ENCODE data around the gene NOD1.
"Not testable (repeated sequence)": the region's sequence is repeated elsewhere in the genome, so short reads cannot be mapped to it uniquely, and the experiment has no call there.

NOD1 gene, protein sequence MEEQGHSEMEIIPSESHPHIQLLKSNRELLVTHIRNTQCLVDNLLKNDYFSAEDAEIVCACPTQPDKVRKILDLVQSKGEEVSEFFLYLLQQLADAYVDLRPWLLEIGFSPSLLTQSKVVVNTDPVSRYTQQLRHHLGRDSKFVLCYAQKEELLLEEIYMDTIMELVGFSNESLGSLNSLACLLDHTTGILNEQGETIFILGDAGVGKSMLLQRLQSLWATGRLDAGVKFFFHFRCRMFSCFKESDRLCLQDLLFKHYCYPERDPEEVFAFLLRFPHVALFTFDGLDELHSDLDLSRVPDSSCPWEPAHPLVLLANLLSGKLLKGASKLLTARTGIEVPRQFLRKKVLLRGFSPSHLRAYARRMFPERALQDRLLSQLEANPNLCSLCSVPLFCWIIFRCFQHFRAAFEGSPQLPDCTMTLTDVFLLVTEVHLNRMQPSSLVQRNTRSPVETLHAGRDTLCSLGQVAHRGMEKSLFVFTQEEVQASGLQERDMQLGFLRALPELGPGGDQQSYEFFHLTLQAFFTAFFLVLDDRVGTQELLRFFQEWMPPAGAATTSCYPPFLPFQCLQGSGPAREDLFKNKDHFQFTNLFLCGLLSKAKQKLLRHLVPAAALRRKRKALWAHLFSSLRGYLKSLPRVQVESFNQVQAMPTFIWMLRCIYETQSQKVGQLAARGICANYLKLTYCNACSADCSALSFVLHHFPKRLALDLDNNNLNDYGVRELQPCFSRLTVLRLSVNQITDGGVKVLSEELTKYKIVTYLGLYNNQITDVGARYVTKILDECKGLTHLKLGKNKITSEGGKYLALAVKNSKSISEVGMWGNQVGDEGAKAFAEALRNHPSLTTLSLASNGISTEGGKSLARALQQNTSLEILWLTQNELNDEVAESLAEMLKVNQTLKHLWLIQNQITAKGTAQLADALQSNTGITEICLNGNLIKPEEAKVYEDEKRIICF

DNA sequence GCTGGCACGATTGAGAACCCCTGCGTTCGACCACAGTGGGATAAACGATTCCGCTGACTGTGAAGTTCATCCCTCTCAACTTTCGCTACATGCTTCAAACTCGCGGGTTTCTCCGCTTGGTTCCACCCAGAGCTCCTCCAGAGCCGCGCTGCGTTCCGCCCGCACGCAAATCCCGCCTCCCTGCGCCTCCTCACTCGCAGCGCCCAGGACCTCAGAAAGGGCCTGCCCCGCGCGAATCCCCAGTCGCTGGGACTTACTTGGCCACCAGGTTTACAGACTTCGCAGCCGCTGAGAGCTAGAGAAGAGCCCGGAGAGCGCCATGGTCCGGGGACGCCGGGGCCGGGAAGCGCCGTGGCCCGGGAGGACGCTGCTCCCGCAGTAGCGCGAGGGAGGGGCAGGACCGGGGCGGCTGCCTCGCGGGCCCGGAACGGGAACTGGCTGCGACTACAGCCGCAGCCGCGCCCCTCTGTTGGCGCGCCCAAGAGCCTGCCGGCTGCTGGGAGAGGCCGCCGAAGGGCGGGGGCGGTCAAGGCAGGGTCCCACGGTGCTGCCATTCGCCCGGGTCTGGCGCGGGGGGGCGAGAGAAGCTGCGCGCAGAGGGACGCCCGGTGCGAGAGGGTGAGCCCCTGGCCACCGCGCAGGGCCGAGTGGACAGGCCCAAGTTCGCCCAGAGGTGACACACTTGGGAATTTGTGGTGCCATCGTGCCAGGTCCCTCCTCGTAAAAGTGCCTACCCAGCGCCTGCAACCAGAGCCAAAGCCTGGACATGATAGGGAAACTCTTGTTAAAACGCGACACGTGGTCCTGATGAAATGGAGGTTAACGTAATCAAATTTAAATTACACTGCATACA is at the start of gene NOD1:
Gene NOD1 (minus strand): TSS at position 436 of the 853 bp plus-strand sequence. CDS start 21,863 bp downstream, outside the sequence.
- peak within 1 kb of the TSS; percentile 71 for H3K4me3 ChIP-seq (ENCODE audit: low read depth, low read length)
- DNase-seq (ENCODE audit: low read depth), result no peak

DNA sequence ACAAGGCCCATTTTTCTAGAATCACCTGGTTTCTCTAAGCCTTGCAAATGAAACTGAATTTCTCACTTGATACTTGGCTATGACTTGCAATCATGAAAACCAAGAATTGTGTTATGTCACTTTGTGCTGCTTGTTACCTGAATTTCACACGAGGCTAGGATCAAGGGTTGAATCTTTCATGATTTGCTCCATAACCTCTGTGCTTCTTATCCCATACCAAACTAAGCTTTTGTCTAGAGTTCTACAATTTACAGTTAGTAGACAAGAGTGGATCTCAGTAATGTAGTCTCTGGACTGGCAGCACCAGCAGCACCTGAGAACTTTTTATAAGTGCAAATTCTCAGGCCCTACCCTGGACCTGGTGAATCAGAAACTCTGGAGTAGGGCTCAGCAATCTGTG is 48.7 kb upstream of the NOD1 start:
- not testable (repeated sequence) for DNase-seq (ENCODE audit: low read depth); H3K4me3 ChIP-seq (ENCODE audit: low read depth, low read length)

DNA sequence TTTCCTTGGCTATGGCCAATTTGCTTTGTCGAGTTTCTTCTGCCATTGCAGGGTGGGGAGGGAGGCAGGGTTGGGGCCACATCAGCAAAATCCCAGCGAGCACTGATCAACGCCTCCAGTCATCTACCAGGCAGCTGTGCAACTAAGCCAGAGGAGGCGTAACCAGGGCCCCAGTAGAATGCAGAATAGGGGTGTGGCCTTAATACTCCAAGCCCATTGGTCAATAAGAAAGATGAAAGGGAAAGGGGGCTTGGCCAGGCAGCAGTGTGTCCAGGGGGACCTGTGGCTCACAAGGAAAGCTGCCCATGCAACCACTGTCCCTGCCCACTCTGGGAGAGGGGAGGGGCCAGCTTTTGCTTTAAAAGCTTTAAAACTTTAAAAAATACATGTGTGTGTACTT is 47.6 kb upstream of the NOD1 start:
- H3K4me3 ChIP-seq (ENCODE audit: low read depth, low read length), result no peak overlapping the region
- DNase-seq (ENCODE audit: low read depth), result no peak

DNA sequence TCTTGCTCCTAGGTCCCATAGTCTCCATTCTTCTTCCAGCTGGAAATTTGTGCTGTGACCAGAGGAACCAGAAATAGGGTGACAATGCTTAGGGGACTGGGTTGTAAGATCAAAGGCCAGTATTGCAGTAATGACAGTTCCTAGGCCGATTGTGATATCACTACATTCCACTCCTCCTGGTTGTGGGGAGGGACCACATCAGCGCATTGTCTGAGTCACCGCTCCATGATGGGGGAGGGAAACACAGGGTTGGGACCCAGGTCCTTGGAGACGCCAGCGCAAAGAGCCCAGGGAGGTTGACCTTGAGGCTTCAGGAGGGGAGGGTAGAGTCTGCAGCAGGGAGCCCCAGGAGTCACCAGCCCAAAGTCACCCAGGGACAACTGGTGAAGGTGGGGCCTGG is 46.8 kb upstream of the NOD1 start:
- H3K4me3 ChIP-seq (ENCODE audit: low read depth, low read length), result no peak overlapping the region
- DNase-seq (ENCODE audit: low read depth), result no peak

DNA sequence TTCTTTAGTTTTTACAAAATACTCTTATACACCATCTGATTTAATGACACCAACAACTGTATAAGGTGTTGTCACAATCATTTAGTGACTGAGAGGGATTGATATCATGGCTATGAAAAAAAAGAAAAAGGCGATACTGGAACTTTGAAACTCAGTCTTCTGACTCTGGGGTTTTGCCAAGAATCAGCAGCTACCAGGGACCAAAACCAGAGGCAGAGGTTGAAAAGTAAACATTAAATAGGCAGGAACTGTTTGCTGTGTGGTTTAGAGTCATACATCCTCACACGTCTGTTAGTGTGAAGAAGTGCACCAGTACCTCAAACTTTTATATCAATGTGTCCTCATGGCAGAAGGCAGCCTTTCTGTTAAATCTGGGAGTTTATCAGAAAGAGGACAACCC is 46.0 kb upstream of the NOD1 start:
- no peak for DNase-seq (ENCODE audit: low read depth)
- H3K4me3 ChIP-seq (ENCODE audit: low read depth, low read length), result no peak overlapping the region

DNA sequence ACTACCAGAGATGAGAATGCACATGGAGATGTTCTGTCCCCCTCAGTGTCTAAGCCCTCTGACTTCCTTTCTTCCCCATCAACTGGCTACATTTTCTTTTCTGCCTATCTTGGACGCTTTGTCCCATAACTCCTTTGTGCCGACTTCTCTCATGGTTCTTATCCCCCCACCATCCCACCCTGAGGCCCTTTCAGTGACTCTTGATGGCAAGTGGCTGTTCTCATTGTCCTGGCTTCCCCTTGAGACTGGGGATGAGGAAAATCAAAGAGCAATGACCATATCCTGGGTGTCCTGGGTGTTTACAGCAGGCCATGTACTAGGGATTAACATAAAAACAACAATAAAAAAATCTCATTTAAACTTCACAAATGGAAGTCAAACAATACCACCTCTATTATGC is 44.9 kb upstream of the NOD1 start:
- no peak overlapping the region for H3K4me3 ChIP-seq (ENCODE audit: low read depth, low read length)

DNA sequence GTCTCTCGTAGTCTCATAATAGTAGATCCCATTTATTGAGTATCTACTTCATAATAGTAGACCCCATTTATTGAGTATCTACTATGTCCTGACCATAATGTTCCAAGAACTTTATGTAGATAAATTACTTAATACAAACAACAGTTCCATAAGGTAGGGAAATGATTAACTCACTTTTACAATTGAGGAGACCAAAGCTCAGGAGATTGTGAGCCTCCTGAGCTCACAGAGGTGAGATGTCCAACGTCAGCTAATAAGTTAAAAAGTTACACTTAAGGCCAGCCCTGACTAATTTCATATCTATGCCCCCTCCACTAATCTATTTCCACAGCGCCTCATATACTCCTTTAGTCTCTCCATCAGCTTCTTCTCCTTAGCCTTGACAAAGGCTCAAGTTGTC is 43.6 kb upstream of the NOD1 start:
- no peak for DNase-seq (ENCODE audit: low read depth)
- no peak overlapping the region for H3K4me3 ChIP-seq (ENCODE audit: low read depth, low read length)

More for the DNA sequence above, 44.9 kb upstream of the NOD1 start:
- DNase-seq (ENCODE audit: low read depth), result no peak

DNA sequence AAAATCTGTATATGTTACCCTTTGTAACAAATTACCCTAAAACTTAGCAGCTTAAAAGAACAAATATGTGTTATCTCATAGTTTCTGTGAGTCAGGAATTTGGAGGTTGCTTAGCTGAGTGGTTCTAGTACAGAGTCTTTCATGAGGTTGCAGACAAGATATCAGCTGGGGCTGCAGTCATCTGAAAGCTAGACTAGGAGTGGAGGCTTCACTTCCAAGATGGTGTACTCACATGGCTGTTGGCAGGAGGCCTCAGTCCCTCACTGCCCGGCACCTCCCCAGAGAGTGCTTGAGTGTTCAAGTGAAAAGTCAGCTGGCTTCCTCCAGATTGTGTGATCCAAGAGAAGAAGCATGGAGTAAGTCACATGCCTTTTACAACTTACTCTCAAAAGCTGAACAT is 42.9 kb upstream of the NOD1 start:
- H3K4me3 ChIP-seq (ENCODE audit: low read depth, low read length), result no peak overlapping the region
- peak; percentile 14 for DNase-seq (ENCODE audit: low read depth)

DNA sequence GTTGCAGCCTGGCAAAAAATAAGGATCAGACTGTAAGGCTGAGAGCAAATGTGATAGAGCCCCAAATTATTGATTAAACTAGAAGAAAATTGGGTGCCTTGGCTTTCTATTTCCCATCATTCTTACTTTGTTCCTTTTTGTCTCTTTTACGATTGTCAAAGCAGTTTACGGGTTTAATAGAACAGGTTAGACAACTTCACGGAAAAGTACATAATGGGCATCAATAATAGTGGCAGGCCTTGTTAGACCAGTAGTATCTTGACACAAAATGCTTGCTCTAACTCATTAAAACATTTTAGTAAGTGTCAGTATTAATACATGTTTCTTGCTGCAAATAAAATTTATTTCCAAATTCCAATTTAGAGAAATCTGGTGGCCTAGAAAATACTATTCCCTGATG is 40.5 kb upstream of the NOD1 start:
- no peak overlapping the region for H3K4me3 ChIP-seq (ENCODE audit: low read depth, low read length)
- DNase-seq (ENCODE audit: low read depth), result no peak

DNA sequence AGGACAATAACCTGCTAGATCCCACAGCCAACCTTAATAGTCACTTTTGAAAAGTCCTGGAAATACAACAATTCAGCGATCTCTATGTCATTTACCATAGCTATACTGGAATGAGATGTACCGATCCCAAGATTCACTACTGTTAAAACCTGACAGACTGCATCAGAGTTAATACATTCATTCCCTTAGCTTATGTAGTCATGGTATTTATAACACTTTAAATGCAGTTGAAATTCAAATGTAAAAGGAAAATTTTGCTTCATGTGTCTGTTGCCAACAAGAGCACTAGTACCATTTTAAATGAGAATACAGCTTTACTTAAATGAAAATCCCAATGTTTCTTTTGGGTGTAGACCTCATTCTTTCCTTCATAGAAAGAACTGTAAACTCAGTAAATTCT is 37.2 kb upstream of the NOD1 start:
- DNase-seq (ENCODE audit: low read depth), result no peak
- no peak overlapping the region for H3K4me3 ChIP-seq (ENCODE audit: low read depth, low read length)

DNA sequence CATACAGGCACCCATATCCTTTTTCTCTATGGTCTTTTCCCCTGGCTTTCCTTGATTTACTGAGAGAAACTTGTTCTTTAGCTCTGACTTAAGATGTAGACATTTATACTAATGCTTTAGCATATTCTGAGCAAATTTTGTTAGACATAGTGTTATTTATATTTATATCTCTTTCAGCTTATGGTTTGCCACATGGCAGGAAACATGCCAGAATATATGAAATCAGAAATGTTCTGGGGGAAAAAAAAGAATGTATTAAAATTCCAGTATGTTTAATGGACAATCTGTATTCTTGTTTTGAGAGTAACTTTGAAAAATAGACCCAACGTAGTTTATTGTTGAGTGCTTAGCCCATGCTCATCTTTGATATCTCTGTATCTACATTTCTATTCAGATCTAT is 36.2 kb upstream of the NOD1 start:
- H3K4me3 ChIP-seq (ENCODE audit: low read depth, low read length), result no peak overlapping the region
- DNase-seq (ENCODE audit: low read depth), result no peak

DNA sequence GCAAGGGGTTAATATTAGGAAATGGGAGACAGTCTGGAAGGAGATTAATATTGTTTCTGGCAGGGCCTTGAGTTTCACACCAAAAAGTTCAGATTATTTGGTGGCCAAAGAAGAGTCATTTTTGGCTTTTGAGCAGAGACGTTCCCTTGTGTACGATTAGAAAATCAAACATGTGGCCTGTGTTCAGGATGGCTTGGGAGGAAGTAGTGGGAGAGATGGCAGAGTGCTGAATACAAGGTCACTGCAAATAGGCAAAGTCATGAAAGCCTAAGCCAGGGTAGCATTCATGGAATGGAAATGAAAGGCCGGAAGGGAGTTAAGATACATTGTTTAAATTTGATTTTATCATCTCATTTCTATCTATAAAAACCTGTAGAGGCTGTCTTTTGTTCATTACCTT is 35.6 kb upstream of the NOD1 start:
- DNase-seq (ENCODE audit: low read depth), result no peak
- H3K4me3 ChIP-seq (ENCODE audit: low read depth, low read length), result no peak overlapping the region

DNA sequence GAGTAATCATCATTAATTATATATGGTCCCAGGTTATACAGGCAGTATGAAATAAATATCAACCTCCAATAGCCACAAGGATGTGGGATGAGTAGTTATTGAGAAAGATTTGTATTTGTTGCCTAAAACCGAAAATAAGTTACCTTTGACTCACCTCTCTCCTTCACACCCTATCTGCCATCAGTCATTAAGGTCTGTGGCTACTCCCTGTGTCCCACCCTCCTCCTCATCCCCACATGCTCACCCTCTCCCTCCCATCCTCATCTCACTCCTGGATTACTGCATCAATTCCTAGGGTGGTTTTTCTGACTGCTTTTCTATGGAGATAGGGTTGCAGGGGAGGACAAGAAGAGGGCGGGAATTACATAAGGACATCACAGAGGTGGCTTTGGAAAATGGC is 35.2 kb upstream of the NOD1 start:
- no peak for DNase-seq (ENCODE audit: low read depth)
- H3K4me3 ChIP-seq (ENCODE audit: low read depth, low read length), result no peak overlapping the region

DNA sequence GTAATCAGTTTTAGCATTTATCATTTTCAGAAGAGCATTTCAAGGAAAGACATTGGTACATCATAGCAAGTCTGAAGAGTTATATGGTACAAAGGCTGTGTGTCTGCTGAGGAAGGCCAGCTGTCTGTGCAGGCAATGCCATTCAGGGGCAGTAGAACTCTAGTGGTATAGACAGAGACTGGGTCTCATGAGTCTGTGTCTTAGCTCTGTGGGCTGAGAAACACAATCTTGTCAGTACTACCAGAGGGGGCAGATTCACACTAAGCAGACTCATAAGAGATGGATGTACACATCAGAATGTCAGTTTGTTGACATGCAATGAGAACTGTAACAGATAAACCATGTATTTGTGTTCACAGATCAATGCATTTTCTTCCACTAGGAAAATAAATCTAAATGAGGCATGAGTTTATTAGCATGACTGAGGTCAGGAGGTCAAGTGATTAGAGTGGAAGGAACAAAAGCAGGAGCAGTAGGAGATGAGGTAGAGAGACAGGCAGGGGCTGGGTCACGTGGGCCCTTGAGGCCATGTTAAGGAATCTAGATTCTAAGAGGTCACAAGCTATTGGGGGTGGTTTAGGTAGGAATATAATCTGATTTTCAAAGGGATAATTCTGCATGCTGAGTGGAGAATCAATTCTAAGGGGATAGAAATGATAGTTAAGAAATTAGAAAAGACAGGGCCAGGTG is 33.5 kb upstream of the NOD1 start:
- DNase-seq (ENCODE audit: low read depth), result no peak
- no peak overlapping the region for H3K4me3 ChIP-seq (ENCODE audit: low read depth, low read length)

DNA sequence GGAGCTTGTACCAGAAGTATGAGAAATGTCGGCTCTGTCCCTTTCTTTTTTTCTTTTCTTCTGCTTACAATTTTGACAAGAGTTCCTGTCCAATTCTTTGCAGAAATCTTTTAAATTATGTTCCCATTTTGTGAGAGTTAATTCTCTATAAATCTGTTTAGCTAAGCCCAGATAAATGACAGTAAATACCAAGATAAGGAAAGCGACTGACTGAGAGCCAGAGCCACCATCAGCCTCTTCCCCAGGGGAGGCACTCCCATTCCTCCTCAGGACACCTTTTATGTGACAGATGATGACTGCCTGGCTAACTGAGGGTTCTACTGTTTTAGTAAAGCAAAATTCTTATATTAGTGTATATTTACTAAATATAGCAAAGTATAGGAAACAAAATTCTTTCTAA is 32.9 kb upstream of the NOD1 start:
- no peak for DNase-seq (ENCODE audit: low read depth)
- no peak overlapping the region for H3K4me3 ChIP-seq (ENCODE audit: low read depth, low read length)

DNA sequence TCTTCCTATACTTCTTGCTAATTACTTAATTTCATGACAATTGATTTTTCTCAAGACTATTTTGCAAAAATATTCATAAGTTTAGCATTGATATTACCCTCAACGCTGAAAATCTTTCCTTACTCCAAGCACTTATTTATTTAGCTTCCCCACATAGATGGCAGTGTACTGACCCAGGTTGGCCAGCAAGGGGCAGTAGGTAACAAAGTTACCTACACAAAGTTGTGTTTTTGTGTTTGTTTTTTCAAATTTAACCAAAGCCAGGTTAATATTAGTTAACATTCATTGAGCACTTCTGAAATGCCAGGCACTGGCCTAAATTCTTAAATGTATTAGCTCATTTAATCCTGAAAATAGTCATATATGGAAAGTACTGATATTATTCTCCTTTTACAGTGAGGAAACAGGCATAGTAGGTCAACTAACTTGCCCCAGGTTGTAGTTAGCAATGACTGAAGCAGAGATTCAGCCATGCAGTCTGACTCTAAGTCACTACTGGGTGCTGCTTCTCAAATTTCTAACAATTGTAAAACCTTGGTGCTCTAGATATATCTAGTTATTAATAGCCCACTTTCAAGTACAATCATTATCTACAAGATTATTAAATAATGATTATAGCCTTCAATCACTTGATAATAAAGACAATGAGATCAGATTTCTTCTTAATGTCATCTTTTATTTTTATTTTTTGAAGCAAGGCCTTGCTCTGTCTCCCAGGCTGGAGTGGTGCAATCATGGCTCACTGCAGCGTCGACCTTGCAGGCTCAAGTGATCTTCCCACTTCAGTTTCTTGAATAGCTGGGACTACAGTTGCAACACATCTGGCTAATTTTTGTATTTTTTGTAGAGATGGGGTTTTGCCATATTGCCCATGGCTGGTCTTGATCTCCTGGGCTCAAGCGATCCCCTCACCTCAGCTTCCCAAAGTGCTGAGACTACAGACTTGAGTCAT is 31.8 kb upstream of the NOD1 start:
- no peak overlapping the region for H3K4me3 ChIP-seq (ENCODE audit: low read depth, low read length)
- DNase-seq (ENCODE audit: low read depth), result no peak

DNA sequence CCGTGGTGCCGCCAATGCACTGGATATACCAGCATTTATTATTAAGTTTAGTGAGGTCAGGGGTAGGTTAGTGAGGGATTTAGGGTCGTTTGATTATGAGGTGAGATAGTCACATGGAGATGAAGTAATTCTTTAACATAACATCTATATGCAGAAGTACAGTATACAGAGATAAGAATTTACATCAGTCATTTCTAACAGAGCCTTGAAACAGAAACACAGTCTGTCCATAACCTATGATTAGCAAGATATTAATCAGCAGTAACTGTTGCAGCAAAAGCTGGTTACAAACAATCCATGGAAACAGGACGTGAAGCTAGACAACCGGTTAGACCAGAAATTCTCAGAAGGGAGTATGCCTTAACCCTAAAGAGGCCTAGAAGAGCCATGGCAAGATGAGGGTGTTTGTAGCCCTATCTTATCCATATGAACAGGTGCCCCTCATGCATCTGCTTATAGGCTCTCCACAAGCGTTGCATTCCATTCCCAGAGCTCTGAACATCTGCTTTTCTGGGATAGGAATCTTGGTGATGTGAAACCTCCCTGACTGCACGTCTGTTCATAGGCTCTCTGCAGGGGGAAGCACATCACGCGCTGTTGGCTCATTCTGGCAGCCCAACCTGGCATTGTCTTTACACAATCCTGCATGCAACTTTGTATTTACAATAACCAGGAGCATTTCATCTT is 30.7 kb upstream of the NOD1 start:
- DNase-seq (ENCODE audit: low read depth); H3K4me3 ChIP-seq (ENCODE audit: low read depth, low read length): not testable (repeated sequence)
